Umbilical cord (tissue), 2 donors: ENCODE measurements around the gene FBXW7. TPM values are rescaled to one million over a fixed set of nuclear protein-coding genes. Genes with fewer than 3 reads are reported as not detected.

Experiments
- DNase-seq: peaks from one replicate; pipeline ENCODE4 v3.0.0-alpha.2; 2015; ENCODE audit warnings: low spot score
- total RNA-seq: library from RNA; depleted of rRNA; stranded (reverse); fragments of >200 nt; gene quantifications from one replicate; pipeline ENCODE4 v1.2.3, GENCODE V29; 2014; ENCODE audit warnings: low replicate concordance; ENCODE audit not compliant: insufficient read depth

The FBXW7 gene
- total RNA-seq, 1 donor from 2014 or later = 66.4 TPM

DNA sequence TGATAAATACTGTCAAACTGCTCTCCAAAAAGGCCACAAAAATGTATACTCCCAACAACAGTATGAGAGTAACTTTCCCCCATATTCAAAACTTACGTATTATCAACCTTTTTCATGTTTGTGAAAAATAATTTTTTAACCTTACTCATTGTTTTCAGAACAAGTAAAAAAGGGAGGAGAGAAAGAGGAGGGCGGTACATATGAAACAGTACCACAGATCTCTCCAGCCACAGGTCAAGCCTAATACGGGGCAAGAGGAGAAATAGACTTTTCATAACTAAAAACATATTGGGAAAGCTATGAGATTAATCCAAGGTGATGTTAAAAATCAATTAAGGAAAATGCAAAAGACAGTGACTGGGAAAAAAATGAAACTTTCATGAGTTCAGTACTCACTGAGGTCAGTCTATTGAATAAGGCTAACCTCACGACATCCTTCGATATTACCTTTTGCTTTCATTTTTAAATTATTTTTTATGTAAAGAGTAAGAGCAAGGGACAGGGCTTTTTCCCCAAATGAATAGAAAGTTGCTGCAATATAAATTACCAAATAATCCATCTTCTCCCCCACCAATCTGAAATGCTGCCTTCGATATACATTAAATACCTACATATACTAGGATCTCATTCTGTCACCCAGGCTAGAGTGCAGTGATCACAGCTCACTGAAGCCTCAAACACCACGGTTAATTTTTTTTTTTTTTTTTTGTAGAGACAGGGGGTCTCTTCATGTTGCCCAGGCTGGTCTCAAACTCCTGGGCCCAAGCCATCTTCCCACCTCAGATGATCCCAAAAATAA lies 25.3 kb downstream of the FBXW7 start:
- DNase-seq = no peak

DNA sequence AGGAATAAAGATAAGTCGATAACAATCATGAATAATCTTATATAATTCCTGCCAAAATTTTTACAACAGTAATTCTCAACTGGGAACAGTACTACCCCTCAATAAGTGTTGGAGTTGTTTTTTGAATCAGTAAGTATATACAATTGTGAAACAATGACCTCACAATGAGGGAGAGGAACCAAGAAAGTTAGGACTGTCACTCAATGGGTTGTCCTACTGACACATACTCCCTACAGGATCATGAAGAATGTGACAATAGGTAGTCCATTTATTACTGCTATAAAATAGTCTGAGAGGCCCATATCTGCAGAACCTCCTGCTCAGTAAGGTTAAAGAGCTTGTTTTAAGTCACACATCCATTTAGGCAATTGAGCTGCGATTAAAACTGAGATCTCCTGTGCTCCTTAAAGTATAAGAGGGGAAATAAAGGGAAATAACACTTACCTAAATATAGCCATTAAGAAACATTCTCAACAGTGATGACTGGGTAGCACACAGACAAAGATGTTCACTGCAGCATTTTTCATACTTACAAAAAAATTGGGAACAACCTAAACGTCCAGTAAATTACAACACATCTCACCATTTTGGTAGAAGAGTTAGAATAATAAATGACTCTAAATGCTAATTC lies 26.2 kb downstream of the FBXW7 start:
- DNase-seq = no peak

GRCh38 chr4:152508818-152509217 lies 27.1 kb downstream of the FBXW7 start:
- no peak for DNase-seq

GRCh38 chr4:152508386-152508785 lies 27.5 kb downstream of the FBXW7 start:
- DNase-seq = no peak

GRCh38 chr4:152503653-152504290 lies 32.1 kb downstream of the FBXW7 start:
- DNase-seq = no peak

DNA sequence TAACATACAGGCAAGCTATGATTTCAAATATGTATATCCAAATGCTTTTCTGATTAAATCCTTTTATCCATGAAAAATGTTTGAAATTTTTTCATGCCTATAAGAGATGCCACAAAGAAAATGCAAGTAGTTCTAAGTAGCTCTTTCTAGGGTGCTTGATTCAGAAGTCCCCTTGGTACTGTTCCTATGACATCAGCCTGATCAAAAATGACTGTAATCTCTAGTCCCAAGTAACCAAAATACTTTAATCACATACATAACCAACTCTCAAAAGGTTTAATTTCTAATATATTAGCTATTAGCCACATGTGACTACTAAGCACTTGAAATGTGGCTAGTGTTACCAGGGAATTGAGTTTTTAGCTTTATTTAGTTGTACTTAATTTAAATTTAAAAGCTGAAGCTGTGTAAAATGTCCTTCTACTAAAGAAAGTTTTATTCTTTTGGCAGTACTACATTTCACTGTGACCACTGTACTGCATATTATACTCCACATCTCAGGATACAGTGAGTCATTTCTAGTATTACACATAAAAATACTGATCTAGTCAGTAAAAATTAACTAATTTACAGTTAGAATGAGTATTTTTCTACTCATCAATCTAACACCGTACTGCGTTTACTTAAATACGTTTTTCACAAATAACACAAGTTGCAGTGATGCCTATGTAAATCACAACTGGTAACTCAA lies 33.9 kb downstream of the FBXW7 start:
- DNase-seq = peak; percentile 14

DNA sequence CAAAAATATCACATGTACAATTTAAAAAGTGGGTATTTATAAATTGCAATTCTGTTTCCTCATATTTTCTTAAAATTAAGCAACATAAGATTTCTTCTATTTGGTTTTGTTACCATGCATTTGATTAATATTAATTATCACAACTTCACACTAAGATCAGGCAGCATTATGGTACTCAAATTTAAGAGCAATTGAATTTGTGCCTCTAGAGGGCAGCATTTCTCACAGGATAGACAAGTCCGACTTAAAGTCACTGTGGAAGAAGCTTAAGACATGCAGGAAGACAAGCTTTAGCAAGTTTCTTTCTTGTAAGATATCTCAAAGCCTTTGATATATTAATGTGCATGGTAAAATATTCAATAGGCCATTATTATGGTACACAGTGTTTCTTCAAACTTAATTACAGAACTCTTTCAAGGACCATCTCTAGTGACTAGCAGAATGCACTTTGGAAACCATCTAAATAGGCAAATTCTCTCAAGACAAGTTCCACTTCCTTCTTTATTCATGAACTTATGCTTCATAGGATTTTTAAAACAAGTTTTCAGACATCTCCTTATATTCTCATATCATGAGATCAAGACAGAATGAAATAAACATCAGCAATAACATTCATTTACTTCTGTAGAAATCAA lies 35.0 kb downstream of the FBXW7 start:
- peak; percentile 94 for DNase-seq

DNA sequence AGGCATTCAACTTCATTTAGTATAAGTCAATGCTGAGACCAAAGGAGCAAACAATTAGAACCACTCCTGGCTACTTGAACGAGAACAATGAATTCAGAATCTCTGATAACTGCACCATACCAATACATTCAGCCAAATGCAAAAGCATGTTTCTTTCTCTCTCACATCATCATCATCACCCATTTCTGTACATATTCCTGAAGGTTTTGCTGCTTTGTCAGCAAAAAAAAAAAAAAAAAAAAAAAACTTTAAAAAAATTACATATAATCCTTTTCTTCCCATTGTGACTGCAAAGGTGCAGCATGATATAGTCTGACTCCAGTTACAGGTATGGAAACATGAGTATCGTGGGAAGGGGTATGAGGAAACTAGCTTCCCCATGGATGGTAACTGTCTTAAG lies 35.6 kb downstream of the FBXW7 start:
- DNase-seq = no peak

DNA sequence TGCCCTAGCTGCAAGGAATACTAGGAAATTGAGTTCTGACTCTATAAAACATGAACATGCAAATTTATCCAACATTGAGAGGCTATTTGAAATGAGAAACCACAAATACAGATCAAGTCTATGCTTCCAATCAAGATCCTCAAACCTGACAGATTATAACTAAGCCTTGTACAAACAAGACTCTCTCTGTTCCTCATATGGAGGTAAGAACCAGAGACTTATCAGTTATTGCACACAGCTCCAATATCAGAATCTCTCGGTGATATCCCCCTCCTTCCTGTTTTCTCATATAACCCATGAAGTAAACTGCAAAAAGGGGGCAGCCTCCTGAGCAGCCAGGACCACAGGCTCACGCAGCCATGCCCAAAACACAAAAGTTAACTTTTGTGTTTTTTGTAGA lies 36.5 kb downstream of the FBXW7 start:
- no peak for DNase-seq

DNA sequence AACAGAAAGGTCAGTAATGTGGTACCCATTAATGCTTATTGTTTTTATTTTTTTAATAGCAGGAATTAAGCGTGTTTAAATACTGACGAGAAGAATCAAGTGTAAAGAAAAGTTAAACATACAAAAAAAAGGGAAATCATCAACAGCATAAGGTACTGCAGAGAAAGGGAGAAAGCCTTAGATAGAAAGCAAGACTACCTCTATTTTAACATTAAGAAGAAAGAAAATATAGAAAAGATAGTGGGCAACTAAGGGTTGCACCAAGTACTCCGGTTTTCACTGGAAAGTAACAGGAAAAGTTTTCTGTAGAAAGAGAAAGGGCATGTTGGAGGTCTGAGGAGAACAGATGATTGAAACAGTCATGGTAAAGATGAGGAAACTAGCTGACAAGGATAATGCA lies 41.9 kb downstream of the FBXW7 start:
- no peak for DNase-seq

DNA sequence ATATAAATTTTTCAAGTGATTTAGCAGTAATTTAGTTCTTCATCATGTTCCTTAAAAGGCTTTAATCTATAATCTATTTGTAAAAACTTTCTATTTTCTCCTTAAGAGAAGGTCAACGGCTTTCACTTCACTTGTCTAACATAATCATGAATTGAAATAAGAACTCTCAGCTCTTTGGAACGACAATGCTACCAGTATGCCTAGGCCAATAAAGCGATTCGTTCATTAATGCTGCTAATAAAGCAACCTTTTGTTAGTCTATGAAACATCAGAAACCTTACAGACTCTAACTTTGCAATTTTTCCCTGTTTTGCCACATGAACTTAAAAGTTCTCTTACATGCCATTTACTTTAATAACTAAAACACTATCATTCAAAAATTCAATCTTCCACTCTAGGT lies 47.6 kb downstream of the FBXW7 start:
- DNase-seq = no peak

DNA sequence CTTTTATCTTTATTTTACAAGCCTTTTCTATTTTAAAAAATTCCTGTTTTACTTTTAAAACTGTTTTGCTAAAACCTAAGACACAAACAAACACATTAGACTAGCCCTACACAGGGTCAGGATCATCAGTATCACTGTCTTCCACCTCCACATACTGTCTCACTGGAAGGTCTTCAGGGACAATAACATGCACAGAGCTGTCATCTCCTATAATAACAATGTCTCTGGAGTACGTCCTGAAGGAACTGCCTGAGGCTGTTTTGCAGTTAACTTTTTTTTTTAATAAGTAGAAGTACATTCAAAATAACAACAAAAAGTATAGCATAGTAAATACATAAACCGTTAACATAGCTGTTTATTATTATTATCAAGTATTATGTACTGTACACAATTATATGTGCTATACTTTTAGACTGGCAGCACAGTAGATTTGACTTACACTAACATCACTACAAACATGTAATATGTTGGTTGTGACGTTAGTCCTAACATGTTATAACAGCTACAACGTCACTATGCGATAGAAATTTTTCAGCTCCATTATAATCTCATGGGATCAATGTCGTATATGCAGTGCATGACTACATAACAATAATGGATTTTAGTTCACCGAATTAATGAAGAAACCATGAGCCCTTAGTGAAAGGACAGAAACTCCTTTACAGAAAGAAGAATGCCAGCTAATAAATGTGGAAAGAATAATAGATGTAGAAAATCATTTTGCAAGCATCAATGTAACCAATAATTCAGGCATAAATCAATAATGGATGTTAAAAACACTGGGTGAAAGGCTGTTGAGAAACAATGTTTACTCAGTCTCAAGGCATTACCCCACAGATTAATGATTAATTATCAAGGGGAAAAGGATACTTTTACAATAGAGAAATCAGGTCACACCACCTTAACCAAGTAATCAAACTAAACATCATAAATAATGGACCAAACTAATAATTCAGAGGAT lies 49.2 kb downstream of the FBXW7 start:
- no peak for DNase-seq

GRCh38 chr4:152485726-152486276 lies 50.1 kb downstream of the FBXW7 start:
- no peak for DNase-seq

DNA sequence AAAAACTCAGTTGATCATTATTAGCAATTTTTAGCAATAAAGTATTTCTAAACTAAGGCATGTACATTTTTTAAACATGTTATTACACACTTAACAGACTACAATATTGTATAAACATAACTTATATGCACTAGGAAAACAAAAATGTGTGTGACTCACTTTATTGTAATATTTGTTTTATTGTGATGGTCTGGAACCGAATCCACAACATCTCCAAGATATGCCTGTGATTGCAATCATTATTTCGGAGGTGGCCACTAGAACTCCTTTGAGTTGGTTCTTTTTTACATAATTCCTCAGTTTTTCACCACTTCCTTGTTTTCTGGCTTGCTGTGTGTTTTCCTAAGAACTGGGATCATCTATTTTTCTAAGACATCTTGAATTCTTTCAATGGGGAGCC lies 53.7 kb downstream of the FBXW7 start:
- no peak for DNase-seq

GRCh38 chr4:152480901-152481300 lies 55.0 kb downstream of the FBXW7 start:
- no peak for DNase-seq

- DNase-seq = no peak
Measured at GRCh38 chr4:152480326-152480725, 55.6 kb downstream of the FBXW7 start.

GRCh38 chr4:152479428-152480026 lies 56.4 kb downstream of the FBXW7 start:
- no peak for DNase-seq

- no peak for DNase-seq
Measured at GRCh38 chr4:152478461-152479237, 57.2 kb downstream of the FBXW7 start.

- peak; percentile 3 for DNase-seq
Measured at GRCh38 chr4:152476796-152477195, 59.1 kb downstream of the FBXW7 start.
